Lower lobe of right lung (tissue), 2 donors: Measurements from ENCODE around the gene TMEFF2. TPM values are rescaled to one million over a fixed set of nuclear protein-coding genes. Genes with fewer than 3 reads are reported as not detected.

Experiments used
- ATAC-seq, 2 donors: fragments of 200-7000 bp; cut with Tn5 transposase; one replicate each; pipeline ENCODE4 v1.9.1; 2020 to 2022; ENCODE audit warnings: mild to moderate bottlenecking in 2 of 2, moderate library complexity in 2 of 2
- DNase-seq: peaks from one replicate; pipeline ENCODE4 v3.0.0-alpha.2; 2020
- H3K27ac ChIP-seq: fragments of 200-600 bp; one replicate; pipeline ENCODE4 v1.8.0; 2022
- H3K27me3 ChIP-seq: fragments of 200-600 bp; one replicate; pipeline ENCODE4 v1.8.0; 2022; ENCODE audit warnings: low read depth
- H3K36me3 ChIP-seq: fragments of 200-600 bp; one replicate; pipeline ENCODE4 v1.8.0; 2022; ENCODE audit warnings: mild to moderate bottlenecking
- H3K4me1 ChIP-seq: fragments of 200-600 bp; one replicate; pipeline ENCODE4 v1.8.0; 2022
- H3K4me3 ChIP-seq: fragments of 200-600 bp; one replicate; pipeline ENCODE4 v1.8.0; 2022; ENCODE audit warnings: mild to moderate bottlenecking
- H3K9me3 ChIP-seq: fragments of 200-600 bp; one replicate; pipeline ENCODE4 v1.8.0; 2022
- CTCF ChIP-seq: fragments of 200-600 bp; IDR thresholded peaks from one replicate; pipeline ENCODE4 v1.8.0; 2022; ENCODE audit warnings: antibody characterized with exemption, mild to moderate bottlenecking
- intact Hi-C: fragments of 100-400 bp; cut with DNase I; formaldehyde crosslinking; loops from one replicate; pipeline ENCODE4 v1.11.0; 2022
- total RNA-seq: library from RNA; stranded (reverse); fragmentation: NEBNext Ultra II Directional; extraction: Animal tissue kit (Norgen Biotek cat#: 25700); gene quantifications from one replicate; pipeline ENCODE4 v1.2.1, GENCODE V29; 2021
- donor health status: DM: no; HTN: yes; CAD: no; lungs with severe emphysema.

Gene TMEFF2
- total RNA-seq, 1 donor from 2014 or later, result not detected

GRCh38 chr2:191994749-191995148, 200.0 kb downstream of the TMEFF2 start:
- no peaks in the 10 kb centered on the region for H3K36me3 ChIP-seq
- DNase-seq, result no peak
- intact Hi-C loops, result no loop called here
- TF ChIP-seq CTCF, result no peak
- no peaks in the 10 kb centered on the region for H3K9me3 ChIP-seq
- no peak overlapping the region for H3K4me3 ChIP-seq
- no peak for ATAC-seq
- H3K4me1 ChIP-seq, result no peaks in the 10 kb centered on the region
- H3K27ac ChIP-seq, result no peak overlapping the region
- no peaks in the 10 kb centered on the region for H3K27me3 ChIP-seq

- H3K27ac ChIP-seq, result no peak overlapping the region
- no peak for TF ChIP-seq CTCF
- intact Hi-C loops, result no loop called here
- ATAC-seq, result no peak
- H3K9me3 ChIP-seq, result no peaks in the 10 kb centered on the region
- DNase-seq, result no peak
- no peaks in the 10 kb centered on the region for H3K27me3 ChIP-seq
- no peaks in the 10 kb centered on the region for H3K36me3 ChIP-seq
- H3K4me3 ChIP-seq, result no peak overlapping the region
- H3K4me1 ChIP-seq, result no peaks in the 10 kb centered on the region
Observed at GRCh38 chr2:191991442-191991841, 203.3 kb downstream of the TMEFF2 start.

- H3K36me3 ChIP-seq, result no peaks in the 10 kb centered on the region
- ATAC-seq, result peak; percentile 77 to 94
- TF ChIP-seq CTCF, result no peak
- no peaks in the 10 kb centered on the region for H3K4me1 ChIP-seq
- H3K27me3 ChIP-seq, result no peaks in the 10 kb centered on the region
- H3K9me3 ChIP-seq, result no peaks in the 10 kb centered on the region
- DNase-seq, result no peak
- intact Hi-C loops, result no loop called here
- H3K27ac ChIP-seq, result no peak overlapping the region
- no peak overlapping the region for H3K4me3 ChIP-seq
Observed at GRCh38 chr2:191985740-191986139, 209.0 kb downstream of the TMEFF2 start.

GRCh38 chr2:191983591-191983990, 211.1 kb downstream of the TMEFF2 start:
- H3K9me3 ChIP-seq, result no peaks in the 10 kb centered on the region
- H3K27me3 ChIP-seq, result no peaks in the 10 kb centered on the region
- H3K27ac ChIP-seq, result no peak overlapping the region
- H3K36me3 ChIP-seq, result no peaks in the 10 kb centered on the region
- no peak for DNase-seq
- no peak for TF ChIP-seq CTCF
- intact Hi-C loops, result no loop called here
- ATAC-seq, result no peak
- no peak overlapping the region for H3K4me3 ChIP-seq
- no peaks in the 10 kb centered on the region for H3K4me1 ChIP-seq

GRCh38 chr2:191983186-191983585, 211.5 kb downstream of the TMEFF2 start:
- no peaks in the 10 kb centered on the region for H3K4me1 ChIP-seq
- no peak overlapping the region for H3K4me3 ChIP-seq
- H3K9me3 ChIP-seq, result no peaks in the 10 kb centered on the region
- no peaks in the 10 kb centered on the region for H3K27me3 ChIP-seq
- intact Hi-C loops, result no loop called here
- no peak overlapping the region for H3K27ac ChIP-seq
- no peak for TF ChIP-seq CTCF
- H3K36me3 ChIP-seq, result no peaks in the 10 kb centered on the region
- no peak for DNase-seq
- ATAC-seq, result no peak

- intact Hi-C loops, result no loop called here
- Histone ChIP-seq H3K27ac (no peak overlapping the region), H3K4me3 (no peak overlapping the region), H3K9me3 (no peaks in the 10 kb centered on the region), H3K4me1 (no peaks in the 10 kb centered on the region), H3K36me3 (no peaks in the 10 kb centered on the region), H3K27me3 (no peaks in the 10 kb centered on the region)
- DNase-seq (no peak), ATAC-seq (no peak)
- no peak for TF ChIP-seq CTCF
Observed at GRCh38 chr2:191981706-191982105, 213.0 kb downstream of the TMEFF2 start.
